T-helper 1 cell (primary cell): ENCODE measurements around the gene RAB15.

Source experiments
- DNase-seq, 5 donors: peaks; one replicate each; pipeline ENCODE4 v3.0.0-alpha.2; 2012 to 2020

Gene RAB15

DNA sequence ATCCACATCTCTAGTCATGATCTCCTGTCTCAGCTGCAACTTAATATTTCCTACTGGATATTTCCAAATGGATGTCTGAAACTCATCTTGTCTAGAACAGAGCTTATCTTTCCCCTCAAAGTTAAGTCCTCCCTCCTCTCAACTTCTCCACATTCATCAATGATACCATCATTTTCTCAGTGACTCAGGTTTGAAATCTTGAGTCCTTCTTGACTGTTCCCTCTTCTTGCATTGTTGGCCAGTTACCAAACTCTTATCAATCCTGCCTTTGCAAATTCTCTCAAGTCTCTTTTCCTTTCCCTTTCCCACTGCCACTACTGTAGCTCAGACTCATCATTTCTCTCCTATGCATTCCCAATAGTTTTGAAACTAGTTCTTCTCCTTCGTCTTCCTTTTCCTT lies 72.2 kb downstream of the RAB15 start:
- no peak for DNase-seq
